H54 (cell line): ENCODE data around the gene C10orf95.

Source experiments
- DNase-seq: peaks from one replicate; pipeline ENCODE4 v3.0.0; 2011; ENCODE audit warnings: low spot score, mixed read lengths; ENCODE audit not compliant: insufficient read length
- FAIRE-seq: peaks from 3 replicates; lab custom pipeline; 2011; peaks lifted over from hg19 to GRCh38; lab: Jason Lieb, UNC
- POLR2A ChIP-seq: IDR thresholded peaks from 2 replicates; pipeline ENCODE4 v1.6.1; 2011; ENCODE audit warnings: low read depth, mild to moderate bottlenecking, low read length

C10orf95 gene

GRCh38 chr10:102421757-102422512, 29.4 kb downstream of the C10orf95 start:
- TF ChIP-seq POLR2A: no peak
- DNase-seq (no peak), FAIRE-seq (no peak)

GRCh38 chr10:102421507-102421756, 29.9 kb downstream of the C10orf95 start:
- DNase-seq (no peak), FAIRE-seq (no peak)
- no peak for TF ChIP-seq POLR2A

GRCh38 chr10:102420714-102421506, 30.4 kb downstream of the C10orf95 start, which contains the start of gene FBXL15:
Gene FBXL15, plus strand, starts transcription at chr10:102420836. Its CDS starts 294 bp downstream, at chr10:102421130.
- peak; percentile 40 for TF ChIP-seq POLR2A
- FAIRE-seq (no peak), DNase-seq (peak; percentile 94)

GRCh38 chr10:102420181-102420713, 31.1 kb downstream of the C10orf95 start:
- no peak for DNase-seq
- no peak for FAIRE-seq
- TF ChIP-seq POLR2A: no peak

DNA sequence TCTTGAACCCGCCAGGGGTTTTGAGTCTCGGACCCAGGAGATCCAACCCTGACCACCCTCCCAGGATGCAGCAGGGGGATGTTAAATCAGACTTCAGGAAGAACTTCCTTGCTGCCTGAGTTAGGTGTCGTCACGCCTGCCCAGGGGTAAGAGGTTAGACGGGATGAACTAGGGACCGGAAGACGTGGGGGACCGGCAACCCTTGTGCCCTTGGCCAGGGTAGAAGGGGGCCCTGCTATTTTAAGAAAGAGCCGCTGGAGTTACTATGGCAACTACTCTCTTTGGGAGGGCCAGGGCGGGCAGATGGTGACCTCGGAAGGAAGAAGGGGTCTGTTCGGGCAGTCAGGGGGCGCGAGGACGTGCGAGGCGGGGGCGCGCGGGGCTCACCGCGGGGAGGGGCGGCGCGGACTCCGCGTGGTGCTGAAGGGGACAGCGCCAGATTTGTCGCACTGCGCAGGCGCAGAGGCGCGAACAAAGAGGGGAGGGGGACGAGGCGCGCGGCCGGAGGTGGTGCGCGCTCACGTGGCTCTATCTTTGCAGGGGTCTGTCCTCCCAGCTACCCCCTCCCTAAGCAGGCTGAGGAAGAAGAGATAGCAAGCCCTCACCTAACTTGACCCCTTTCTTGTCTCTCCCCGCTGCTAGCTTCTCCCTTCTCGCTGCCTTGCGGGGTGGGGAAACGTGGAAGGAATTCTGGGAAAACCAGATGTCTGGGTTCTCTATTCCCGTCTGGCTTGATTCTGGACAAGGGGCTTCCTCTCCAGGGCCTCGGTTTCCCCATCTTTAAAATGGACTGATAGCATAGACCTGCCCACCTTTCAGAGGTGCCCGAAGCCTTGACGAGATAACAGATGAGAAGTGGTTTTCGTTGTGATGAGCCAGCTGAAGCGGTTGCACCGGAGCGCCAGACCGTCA, 31.8 kb downstream of the C10orf95 start:
- FAIRE-seq (no peak), DNase-seq (no peak)
- no peak for TF ChIP-seq POLR2A

GRCh38 chr10:102418622-102419268, 32.6 kb downstream of the C10orf95 start, which contains the start of gene PSD:
Gene PSD, minus strand, starts transcription at chr10:102418785. Its CDS starts 1,747 bp downstream, at chr10:102417038.
- TF ChIP-seq POLR2A: no peak
- DNase-seq (no peak), FAIRE-seq (no peak)

- DNase-seq: no peak
- no peak for FAIRE-seq
- TF ChIP-seq POLR2A: no peak
Observed at GRCh38 chr10:102416695-102417094, 34.6 kb downstream of the C10orf95 start.

DNA sequence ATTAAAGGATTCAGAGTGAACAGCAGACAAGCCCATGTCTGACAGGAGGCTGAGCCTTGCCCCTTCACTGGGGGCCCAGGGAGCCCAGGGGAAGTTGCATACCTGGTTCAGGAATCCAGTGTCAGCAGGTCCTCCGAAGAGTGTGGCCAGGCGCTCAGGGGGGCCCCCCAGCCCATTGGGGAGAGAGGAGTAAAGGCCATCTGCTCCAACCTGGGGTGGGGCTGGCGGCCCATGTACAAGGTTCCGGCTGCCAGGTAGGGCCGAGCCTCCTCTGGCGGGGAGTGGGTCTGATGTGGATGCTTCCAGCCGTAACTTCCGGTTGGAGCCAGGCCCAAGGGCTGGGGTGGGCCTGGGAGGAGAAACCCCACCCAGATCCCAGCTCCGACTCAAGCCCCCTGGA, 35.1 kb downstream of the C10orf95 start:
- DNase-seq (no peak), FAIRE-seq (no peak)
- TF ChIP-seq POLR2A: no peak

GRCh38 chr10:102414749-102415148, 36.6 kb downstream of the C10orf95 start:
- FAIRE-seq (no peak), DNase-seq (no peak)
- no peak for TF ChIP-seq POLR2A

- DNase-seq: no peak
- TF ChIP-seq POLR2A: no peak
- no peak for FAIRE-seq
Observed at GRCh38 chr10:102413806-102414561, 37.4 kb downstream of the C10orf95 start.

DNA sequence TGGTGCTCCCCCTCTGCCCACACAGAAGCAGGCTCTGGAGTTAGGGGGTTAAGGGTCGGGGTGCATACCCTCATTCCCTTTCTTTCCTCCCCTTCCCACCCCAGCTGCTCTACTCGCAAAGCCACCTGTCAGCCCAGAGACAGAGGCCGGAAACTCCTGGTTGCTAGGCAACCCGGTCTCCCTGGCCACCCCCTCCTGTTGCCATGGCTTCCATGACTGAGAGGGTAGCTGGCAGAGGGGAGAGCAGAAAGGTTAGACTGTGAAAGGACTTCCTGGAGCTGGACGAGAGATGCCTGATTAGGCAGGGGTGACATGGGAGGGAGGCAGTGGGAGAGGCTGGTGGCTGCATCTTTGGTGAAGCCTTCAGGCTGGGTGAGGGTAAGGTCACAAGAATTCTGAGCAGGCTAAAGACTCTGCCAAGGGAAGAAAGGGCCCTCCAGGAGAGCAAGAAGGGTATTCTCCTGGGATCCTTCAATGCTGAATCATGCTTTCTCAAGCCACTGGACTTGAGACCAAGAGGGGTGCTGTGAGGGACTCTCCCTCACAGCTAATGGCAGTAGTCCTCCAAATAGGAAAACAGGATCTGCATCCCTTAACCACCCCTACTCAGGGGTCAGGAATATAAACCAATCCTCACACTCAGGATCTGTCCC, 38.2 kb downstream of the C10orf95 start:
- DNase-seq (peak; percentile 72), FAIRE-seq (no peak)
- TF ChIP-seq POLR2A: no peak

GRCh38 chr10:102412293-102412692, 39.0 kb downstream of the C10orf95 start:
- no peak for FAIRE-seq
- DNase-seq: no peak

More at GRCh38 chr10:102412293-102412692, 39.0 kb downstream of the C10orf95 start:
- TF ChIP-seq POLR2A: no peak
